NCI-H187 (cell line): ENCODE results near the gene NRL.

ENCODE experiments used
- DNase-seq, 2 experiments: peaks; one replicate each; lab custom pipeline; 2025; lab: John Stamatoyannopoulos, UW

Gene NRL

DNA sequence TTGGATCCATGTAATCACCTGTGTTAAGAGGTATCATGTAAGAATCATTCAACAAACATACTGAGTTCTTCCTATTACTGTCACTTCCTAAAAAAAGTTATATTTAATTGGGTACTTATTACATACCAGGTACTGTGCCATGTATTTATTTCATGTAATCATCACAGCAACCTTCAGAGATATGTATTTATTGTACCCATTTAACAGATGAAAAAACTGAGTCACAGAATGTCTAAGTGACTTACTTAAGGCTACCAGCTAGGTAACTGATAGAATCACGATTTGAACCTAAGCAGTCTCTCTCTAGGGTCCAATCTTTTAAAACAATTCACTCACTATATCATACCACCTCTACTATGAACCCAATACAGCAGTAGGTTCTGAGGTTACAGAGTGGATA lies 29.7 kb upstream of the NRL start:
- no peak for DNase-seq

DNA sequence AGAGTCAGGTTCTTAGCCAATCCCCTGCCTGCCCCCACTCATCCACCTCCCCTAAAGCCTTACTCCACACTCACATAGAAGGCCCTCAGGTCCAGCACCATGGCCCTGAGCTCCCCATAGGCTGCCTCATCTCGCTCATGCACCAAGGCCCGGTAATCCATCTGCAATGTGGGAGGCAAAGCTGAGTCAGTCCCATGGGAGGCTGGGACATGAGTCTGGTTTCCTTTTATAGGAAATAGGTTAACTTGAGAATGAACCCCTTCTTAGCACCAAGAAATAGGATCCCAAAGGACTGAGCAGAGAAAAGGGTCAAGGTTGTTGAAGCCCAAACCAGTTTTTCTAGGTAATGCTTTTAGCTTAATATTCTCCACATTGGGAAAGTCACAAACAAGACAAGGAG lies 28.8 kb upstream of the NRL start:
- no peak for DNase-seq

DNA sequence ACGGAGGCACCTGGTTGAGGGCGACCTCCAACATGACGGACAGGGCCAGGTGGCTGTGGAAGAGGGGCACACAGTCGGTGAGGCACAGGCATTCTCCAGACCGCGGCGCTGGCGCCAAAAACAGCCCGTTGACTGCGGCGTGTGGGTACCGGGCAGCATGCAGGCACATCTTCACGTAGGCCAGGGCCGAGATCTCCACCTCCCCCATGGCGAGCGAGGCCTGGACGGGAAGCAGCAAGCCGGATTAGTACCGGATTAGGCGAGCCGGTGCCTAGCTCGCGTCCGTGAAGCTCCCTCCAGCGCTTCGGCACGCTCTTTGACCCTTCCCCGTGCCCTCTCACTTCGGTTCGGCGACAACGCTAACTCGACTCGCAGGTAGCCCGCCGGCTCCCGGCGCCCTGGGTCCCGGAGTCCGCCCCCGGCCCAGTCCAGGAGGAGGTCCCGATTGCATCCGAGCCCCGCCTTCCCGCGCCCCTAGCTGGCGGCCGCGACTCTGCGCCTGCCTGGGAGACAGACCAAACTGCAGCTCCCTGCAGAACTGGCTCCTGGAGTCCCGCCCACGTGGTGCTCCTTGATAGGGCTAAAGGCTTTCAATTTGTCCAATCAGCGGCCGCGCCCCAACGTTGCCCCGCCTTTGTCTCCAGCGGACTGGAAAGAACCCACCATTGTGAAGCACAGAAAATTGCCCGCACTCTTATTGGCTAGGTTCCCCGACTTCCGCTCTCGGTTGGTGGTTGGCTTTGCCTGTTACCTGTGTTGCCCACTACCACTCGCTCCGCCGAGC lies 26.5 kb upstream of the NRL start, which contains the start of gene EMC9:
Gene EMC9, minus strand, starts transcription at position 495 of the 784 bp plus-strand sequence. Its CDS starts 287 bp downstream, at position 208.
- DNase-seq = peak; percentile 99 to 100

DNA sequence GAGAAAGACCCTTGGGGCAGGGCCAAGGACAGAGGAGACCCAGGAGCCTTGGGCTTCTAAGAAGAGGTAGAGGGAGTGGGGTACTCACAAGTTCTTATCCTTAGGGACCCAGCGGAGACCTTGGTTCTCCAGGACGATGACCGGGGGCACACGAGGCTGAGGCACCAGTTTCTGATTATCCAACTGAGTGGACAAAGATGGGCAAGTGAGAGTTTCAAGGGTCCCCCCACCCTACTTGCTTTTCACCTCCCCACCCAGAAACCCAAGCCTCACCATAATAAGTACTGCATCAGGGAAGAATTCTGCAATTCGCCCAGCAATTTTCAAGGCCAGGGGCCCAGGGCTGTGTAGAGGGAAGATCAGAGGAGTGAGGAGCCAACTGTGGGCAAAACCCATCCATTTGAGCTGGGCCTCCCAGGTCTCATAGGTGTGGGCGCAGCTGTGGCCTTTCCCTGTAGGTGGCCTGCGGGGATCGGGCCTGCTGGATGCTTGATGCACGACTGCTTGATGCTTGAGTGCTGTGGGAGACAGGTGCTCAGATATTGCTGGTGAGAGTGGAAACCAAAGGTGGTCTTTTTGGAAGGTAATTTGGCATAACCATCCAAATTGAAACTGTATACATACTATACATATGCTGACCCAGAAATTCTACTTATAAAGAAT lies 24.7 kb upstream of the NRL start:
- no peak for DNase-seq

DNA sequence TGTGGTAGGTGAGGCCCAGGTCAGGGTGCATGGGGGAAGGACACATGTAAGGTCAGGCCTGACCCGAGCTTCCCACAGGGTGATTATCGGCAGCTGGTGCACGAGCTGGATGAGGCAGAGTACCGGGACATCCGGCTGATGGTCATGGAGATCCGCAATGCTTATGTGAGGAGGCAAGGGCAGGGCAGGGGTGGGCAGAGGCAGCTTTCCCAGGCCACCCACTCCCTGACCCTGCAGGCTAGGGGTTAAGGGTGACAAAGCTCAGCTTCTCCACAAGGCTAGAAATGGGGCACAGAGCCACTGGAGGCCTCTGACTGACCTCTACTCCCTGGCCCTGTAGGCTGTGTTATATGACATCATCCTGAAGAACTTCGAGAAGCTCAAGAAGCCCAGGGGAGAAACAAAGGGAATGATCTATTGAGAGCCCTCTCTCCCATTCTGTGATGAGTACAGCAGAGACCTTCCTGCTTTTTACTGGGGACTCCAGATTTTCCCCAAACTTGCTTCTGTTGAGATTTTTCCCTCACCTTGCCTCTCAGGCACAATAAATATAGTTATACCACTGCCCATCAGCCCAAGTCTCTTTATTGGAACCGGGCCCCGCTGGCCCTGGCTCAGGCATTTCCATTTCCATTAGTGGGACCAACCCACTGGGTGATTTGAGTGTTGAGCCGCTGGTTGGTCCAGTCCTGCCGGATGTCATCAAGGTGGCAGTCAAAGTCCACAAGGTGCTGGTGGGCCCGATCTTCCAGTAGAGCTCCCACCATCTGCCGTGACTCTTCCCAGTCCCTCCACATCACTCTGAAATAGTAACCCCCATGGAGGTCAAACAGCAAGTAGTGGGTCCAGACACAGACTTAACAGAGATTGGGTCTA lies 23.9 kb upstream of the NRL start:
- DNase-seq = no peak

DNA sequence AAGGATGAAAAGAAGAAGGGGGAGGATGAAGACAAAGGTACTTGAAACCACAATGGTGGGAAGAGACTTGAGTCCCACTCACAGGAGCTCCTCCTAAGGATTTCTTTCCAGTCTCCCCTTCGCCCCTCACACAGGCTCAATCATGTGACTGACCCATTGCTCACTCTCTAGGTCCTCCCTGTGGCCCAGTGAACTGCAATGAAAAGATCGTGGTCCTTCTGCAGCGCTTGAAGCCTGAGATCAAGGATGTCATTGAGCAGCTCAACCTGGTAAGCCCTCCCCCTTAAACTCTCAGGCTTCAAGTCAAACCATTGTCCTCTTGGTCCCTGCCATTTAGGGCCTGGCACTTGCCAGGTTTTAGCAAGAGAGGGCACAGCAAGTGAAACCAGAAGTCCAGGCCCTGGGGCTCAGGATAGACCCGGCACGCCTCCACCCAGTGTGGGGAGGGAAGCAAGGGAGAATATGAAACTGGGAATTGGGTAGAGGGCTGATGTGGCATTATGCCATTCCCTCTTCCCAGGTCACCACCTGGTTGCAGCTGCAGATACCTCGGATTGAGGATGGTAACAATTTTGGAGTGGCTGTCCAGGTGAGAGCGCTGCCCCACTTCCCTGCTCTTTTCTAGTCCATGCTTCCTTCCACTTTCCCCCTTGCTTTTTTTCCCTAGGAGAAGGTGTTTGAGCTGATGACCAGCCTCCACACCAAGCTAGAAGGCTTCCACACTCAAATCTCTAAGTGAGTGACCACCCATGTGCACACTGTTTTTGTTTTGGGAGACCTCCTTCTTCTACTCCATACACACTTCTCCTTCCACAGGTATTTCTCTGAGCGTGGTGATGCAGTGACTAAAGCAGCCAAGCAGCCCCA lies 23.0 kb upstream of the NRL start:
- DNase-seq = no peak

DNA sequence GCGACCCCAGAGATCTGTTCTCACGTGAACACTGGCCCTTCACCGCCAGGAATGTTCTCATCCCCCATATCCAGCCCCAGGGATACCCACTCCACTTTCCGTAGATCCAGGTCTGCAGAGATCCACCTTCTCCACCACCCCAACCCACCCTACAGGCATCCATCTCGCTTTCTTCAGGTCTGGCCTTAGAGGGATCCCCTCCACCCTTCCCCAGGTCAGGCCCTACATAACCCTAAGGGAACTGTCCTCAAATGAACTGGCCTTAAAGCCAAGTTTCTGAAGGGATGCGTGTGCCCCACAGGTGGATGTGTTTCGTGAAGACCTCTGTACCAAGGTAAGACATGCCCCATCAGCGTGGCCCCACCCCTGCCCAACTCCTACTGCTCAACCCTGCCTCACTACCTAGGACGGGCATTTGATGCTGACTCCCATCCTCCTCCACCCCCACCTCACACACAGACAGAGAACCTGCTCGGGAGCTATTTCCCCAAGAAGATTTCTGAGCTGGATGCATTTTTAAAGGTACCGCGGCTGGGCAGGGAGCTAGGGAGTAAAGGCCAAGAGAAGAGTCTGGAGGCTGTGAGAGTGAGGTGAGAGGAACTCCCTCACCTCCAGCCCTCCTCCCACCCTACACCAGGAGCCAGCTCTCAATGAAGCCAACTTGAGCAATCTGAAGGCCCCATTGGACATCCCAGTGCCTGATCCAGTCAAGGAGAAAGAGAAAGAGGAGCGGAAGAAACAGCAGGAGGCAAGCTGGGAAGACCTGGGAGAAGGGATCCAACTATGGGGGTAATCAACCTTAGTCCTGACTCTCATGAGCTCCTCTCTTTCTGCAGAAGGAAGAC lies 22.2 kb upstream of the NRL start:
- DNase-seq = no peak

DNA sequence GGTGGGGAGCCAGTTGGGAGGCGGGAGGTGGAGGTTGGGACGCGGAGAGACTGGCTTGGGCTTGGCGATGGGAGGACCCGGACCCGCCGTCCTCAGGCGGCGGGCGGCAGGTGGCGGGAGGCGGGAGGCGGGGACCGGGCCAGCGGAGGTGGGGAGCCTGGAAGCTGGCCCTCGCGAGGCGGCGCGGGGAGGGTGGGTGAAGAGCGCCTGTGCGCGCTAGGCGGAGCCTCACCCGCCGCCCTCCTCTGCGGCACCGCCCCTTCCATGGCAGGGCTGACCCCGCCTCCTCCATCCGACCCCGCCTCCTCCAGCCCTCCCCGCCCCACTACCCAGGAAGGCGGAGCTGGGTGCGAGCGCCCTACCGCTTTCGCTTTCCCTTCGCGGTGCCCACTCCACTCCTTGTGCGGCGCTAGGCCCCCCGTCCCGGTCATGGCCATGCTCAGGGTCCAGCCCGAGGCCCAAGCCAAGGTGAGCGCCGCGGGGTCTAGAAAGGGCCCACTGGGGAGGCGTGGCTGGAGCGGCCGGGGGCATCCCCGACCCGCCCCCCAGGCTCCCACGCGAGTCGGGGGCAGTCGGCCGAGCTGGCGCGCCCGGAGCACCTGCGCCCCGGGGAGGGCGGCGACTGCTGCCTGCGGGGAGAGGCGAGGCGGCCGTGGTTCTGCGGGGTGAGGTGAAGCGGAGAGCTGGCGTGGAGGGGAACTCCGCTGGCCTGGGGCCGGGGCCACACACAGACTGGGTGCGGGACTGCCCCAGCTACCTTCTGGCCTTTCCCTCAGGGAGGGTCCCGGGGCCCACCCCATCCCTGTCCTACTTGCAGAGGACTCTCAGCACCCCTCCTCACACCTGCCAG lies 21.3 kb upstream of the NRL start, which contains the start of gene PSME1:
Gene PSME1, plus strand, starts transcription at position 361 of the 850 bp plus-strand sequence. Its CDS starts 69 bp downstream, at position 430.
- peak; percentile 91 to 95 for DNase-seq

DNA sequence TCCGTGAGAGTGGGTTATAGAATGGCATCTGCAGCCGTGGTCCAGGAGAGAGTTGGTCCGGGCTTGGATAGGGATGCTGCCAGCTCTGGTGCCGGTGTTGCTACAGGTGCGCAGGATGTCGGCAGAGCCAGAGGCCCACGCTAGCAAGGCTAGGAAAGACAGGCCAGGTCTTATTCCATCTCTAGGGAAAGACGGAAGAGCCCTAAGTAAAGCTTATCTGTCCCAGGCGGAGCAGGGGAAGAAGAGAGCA lies 20.8 kb upstream of the NRL start:
- no peak for DNase-seq

DNA sequence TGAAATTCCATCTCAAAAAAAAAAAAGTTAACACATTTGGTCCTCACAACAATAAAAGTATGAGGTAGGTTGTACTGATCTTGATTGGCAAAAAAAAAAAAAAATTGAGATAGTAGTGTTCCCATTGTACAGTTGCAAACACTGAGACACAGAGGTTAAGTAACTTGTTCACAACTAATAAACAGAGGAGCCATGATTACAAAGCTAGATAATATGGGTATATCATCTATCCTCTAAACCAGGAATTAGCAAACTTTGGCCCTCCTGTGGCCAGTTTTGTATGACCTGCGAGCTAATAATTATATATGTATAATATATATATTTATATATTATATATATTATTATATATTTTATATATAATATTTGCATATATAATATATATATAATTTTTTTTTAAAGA lies 19.0 kb upstream of the NRL start:
- no peak for DNase-seq

DNA sequence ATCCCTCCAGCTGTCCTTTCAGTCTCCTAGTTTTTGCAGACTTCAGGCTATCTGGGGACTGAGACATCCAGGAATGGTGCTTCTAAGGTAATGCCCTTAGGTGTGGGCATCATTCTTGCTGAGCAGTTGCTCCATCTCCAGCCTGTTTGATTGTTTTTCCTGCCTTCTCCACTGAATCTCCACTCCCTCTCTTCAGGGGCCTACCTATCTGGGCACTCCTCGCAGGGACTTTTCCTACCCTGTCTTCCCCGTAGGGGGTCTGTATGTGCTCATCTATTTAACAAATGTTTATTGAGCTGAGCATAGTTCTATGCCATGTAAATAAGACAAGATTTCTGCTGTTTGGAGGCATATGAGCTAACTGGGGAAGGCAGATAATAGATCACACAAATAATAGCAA lies 18.2 kb upstream of the NRL start:
- DNase-seq = no peak

DNA sequence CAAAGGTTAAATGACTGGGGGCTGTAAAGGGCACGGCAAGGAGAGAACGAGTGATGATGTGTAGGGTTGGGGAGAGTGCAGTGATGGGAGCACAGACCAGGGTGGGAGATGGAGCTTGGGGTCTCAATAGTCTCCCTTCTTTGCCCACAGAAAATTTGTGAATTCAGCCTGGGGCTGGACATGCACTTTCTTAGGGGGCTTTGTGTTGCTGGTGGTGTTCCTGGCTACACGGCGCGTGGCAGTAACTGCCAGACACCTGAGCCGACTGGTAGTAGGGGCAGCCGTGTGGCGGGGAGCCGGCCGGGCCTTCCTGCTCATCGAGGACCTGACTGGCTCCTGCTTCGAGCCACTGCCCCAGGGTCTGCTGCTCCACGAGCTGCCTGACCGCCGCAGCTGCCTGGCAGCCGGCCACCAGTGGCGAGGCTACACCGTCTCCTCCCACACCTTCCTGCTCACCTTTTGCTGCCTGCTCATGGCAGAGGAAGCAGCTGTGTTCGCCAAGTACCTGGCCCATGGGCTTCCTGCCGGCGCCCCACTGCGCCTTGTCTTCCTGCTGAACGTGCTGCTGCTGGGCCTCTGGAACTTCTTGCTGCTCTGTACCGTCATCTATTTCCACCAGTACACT lies 17.4 kb upstream of the NRL start:
- DNase-seq = no peak

DNA sequence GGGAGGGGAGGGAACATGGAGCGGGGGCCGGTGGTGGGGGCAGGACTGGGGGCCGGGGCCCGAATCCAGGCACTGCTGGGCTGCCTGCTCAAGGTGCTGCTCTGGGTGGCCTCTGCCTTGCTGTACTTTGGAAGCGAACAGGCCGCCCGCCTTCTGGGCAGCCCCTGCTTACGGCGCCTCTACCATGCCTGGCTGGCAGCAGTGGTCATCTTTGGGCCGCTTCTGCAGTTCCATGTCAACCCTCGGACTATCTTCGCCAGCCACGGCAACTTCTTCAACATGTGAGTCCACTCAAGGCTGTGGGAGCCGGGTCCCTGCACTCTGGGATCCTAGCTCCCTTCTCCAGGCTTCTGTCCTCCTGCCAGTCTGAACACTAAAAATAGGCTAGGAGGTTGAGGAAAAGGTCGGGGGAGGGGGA lies 16.8 kb upstream of the NRL start:
- DNase-seq = no peak

DNA sequence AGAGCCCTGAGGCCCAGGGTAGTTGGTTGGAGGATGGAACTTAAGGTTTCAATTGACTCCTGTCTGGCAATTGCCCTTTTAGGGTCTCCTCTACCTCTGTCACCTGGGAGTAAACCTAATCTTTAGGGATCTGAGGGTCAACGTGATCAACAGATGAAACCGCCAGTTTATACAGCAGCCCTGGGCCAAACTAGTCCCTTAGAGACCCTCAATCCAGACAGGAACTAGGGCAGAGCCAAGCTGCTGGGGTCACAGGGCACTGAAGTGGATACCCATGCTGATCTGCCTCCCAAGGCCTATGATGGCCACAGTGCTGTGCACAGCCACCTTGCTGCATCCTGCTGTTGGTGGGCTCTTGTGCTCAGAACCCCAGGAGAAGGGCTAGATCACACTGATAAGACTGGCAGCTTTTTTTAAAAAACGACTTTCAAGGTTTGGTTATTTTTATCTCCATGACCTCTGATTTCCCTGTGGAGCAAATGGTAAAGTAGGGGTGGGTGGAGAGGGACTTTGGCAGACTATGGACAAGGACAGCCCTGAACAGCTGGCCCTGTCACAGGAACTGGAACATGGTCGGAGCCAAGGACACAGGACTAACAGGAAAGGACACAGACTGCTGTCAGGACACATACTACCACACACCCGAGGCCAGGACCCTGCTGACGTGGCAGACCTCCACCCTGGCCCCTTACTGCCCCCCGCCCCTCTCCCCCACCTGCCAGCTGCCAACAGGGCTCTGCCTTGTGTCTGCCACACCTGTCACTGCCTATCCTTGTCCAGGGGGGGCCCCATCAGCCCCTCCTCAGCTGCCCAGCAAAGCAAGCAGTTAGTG lies 16.2 kb upstream of the NRL start:
- DNase-seq = no peak

DNA sequence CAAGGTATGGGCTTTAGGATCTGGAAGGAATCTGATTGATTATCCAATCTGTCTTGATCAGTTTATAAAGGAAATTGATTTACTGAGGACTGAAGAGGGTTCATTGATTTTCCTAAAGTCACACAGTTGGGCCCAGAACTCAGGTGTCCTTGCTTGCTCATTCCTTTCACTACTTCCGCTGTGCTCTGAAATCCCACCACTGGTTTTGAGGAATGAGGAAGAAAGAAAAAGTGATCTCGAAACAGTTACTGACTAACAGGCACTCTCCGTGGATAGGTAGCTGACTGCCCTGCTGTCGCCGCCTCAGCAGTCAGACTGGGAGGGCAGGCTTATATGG lies 15.6 kb upstream of the NRL start, which contains the start of gene FITM1:
Gene FITM1, plus strand, starts transcription at position 280 of the 337 bp plus-strand sequence. CDS start 905 bp downstream, outside the sequence.
- DNase-seq = no peak

DNA sequence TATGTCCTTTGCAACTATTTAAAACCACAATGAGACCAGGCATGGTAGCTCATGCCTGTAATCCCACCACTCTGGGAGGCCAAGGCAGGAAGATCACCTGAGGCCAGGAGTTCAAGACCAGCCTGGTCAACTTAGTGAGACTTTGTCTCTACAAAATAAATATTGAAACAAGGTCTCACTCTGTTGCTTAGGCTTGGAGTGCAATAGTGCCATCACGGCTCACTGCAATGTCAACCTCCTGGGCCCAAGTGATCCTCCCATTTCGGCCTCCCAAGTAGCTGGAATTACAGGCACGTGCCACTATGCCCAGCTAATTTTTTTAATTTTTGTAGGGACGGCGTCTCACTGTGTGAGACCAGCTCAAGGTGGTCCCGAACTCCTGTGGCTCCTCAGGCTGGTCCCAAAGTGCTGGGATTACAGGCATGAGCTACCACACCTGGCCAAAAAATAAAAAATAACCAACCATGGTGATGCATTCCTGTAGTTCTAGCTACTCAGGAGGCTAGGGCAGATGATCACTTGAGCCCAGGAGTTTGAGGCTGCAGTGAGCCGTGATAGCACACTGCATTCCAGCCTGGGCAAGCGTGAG lies 14.8 kb upstream of the NRL start:
- DNase-seq = no peak

DNA sequence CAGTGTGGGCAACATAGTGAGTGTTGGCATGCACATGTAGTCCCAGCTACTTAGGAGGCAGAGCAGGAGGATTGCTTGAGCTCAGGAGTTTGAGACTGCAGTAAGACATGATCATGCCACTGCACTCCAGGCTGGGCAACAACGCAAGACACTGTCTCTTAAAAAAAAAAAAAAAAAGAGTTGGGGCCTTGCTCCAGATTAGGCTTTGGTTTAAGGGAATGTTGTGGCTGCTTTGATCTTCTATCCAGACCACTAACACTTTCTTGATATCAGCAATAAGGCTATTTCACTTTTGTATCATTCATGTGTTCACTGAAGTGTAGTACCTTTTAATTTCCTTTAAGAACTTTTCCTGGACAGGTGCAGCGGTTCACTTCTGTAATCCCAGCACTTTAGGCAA lies 12.9 kb upstream of the NRL start:
- no peak for DNase-seq

DNA sequence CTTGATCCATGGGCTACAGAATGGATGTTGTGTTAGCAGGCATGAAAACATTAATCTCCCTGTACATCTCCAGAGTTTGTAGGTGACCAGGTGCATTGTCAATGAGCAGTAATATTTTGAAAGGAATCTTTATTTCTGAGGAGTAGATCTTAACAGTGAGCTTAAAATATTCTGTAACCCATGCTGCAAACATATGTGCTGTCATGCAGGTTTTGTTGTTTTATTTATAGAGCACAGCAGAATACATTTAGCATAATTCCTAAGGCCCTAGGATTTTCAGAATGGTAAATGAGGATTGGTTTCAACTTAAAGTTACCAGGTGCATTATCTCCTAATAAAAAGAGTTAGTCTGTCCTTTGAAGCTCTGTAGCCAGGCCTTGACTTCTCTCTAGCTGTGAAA lies 12.2 kb upstream of the NRL start:
- no peak for DNase-seq
